ENCODE measurements around the gene ABCB6.

The ABCB6 gene

GRCh38 chr2:219176818-219177551 is 41.8 kb downstream of the ABCB6 start, which contains the start of gene CNPPD1:
TSS of gene CNPPD1 (minus strand) at chr2:219176925. CDS start at chr2:219176828, 97 bp downstream.
- peaks cover 39% of the 10 kb centered on the region for H3K4me1 ChIP-seq (ENCODE audit: insufficient read depth, low read length)
- H3K36me3 ChIP-seq (ENCODE audit: insufficient read depth, low read length) = peaks cover 57% of the 10 kb centered on the region
- peaks cover 29% of the 10 kb centered on the region; the same call in 1 of the 2 replicates for H4K20me1 ChIP-seq (ENCODE audit: insufficient read depth, low read length)
- peak within 1 kb of the TSS; percentile 96 for H2AFZ ChIP-seq (ENCODE audit: low read depth, low read length)
- ATAC-seq (ENCODE audit: insufficient read depth, low read depth) (peak; percentile 81), DNase-seq (peak; percentile 87)
- no peaks in the 10 kb centered on the region for H3K27me3 ChIP-seq (ENCODE audit: insufficient read depth, low read length, poor library complexity)
- peak within 1 kb of the TSS; percentile 99 for H3K27ac ChIP-seq (ENCODE audit: low read length)
- TF ChIP-seq EZH2 (IDR thresholded peaks at IDR 0.05; ENCODE audit: borderline replicate concordance, low read depth, low read length, severe bottlenecking) = no peak
- TF ChIP-seq, protein P1, sequence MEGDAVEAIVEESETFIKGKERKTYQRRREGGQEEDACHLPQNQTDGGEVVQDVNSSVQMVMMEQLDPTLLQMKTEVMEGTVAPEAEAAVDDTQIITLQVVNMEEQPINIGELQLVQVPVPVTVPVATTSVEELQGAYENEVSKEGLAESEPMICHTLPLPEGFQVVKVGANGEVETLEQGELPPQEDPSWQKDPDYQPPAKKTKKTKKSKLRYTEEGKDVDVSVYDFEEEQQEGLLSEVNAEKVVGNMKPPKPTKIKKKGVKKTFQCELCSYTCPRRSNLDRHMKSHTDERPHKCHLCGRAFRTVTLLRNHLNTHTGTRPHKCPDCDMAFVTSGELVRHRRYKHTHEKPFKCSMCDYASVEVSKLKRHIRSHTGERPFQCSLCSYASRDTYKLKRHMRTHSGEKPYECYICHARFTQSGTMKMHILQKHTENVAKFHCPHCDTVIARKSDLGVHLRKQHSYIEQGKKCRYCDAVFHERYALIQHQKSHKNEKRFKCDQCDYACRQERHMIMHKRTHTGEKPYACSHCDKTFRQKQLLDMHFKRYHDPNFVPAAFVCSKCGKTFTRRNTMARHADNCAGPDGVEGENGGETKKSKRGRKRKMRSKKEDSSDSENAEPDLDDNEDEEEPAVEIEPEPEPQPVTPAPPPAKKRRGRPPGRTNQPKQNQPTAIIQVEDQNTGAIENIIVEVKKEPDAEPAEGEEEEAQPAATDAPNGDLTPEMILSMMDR (IDR thresholded peaks at IDR 0.05; ENCODE audit: borderline replicate concordance, extremely low read depth, low read length, poor library complexity, severe bottlenecking) = no peak
- peaks cover 43% of the 10 kb centered on the region for H3K79me2 ChIP-seq (ENCODE audit: insufficient read depth, low read length)
- no peaks in the 10 kb centered on the region for H3K9me3 ChIP-seq (ENCODE audit: insufficient read depth, low read length, severe bottlenecking)
- H3K4me3 ChIP-seq (ENCODE audit: low read depth in 1 of 2, low read length in 2 of 2) = peak within 1 kb of the TSS; percentile 67 to 97
- H3K9ac ChIP-seq (ENCODE audit: low read depth, low read length) = peak within 1 kb of the TSS; percentile 97
- H3K4me2 ChIP-seq (ENCODE audit: insufficient read depth, low read length) = peak within 1 kb of the TSS; percentile 99

DNA sequence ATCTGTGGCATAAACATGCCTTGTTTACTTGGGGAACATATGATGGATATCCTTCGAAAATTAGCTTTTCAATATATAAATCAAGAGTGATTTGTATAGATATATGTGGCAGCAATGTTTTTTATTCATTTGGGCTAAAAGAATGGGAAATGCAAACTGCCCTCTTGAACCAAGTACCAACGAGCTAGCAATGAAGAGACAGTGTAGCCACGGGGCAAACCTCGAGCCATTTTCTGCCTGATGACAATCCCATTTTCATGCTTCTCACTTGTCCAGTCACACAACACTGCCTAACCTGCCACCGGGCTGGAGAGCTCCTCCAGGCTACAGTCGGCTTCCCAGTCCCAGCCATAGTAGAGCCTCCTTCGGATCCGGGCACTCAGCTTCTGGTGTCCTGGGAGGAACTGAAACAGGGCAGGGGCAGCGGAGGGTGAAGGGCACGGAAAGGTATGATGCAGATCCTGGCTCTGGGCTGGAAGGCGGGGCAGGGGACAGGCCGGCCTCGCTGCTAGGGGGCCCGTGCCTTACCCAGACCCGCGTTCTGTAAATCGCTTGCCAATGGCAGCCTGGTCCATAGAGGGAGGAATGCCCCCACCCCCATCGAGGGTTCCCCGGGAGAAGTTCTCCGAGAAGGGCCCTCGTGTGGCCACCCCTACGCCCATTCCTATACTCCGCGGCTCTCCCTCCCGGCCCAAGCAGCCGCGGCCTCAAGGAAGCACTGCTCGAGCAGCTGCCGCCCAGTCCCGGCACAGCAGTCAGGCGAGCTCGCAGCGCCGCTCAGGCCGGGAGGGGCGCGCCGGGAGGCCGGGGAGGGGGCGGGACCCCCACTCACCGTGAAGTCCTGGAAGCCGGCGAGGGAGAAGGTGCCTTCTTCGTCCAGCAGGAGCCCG is 42.6 kb downstream of the ABCB6 start:
- H3K36me3 ChIP-seq (ENCODE audit: insufficient read depth, low read length) = peaks cover 57% of the 10 kb centered on the region
- peak; percentile 43 for ATAC-seq (ENCODE audit: insufficient read depth, low read depth)
- H3K27ac ChIP-seq (ENCODE audit: low read length) = peak overlapping the region; percentile 99
- peaks cover 39% of the 10 kb centered on the region for H3K4me1 ChIP-seq (ENCODE audit: insufficient read depth, low read length)
- DNase-seq = no peak
- H4K20me1 ChIP-seq (ENCODE audit: insufficient read depth, low read length) = peaks cover 29% of the 10 kb centered on the region; the same call in 1 of the 2 replicates
- peak overlapping the region; percentile 96 for H2AFZ ChIP-seq (ENCODE audit: low read depth, low read length)
- H3K4me3 ChIP-seq (ENCODE audit: low read depth in 1 of 2, low read length in 2 of 2) = peak overlapping the region; percentile 67 to 97
- H3K27me3 ChIP-seq (ENCODE audit: insufficient read depth, low read length, poor library complexity) = no peaks in the 10 kb centered on the region
- peak overlapping the region; percentile 97 for H3K9ac ChIP-seq (ENCODE audit: low read depth, low read length)
- H3K4me2 ChIP-seq (ENCODE audit: insufficient read depth, low read length) = peak overlapping the region; percentile 99
- H3K79me2 ChIP-seq (ENCODE audit: insufficient read depth, low read length) = peaks cover 43% of the 10 kb centered on the region
- H3K9me3 ChIP-seq (ENCODE audit: insufficient read depth, low read length, severe bottlenecking) = no peaks in the 10 kb centered on the region
- TF ChIP-seq, protein P1 (IDR thresholded peaks at IDR 0.05; ENCODE audit: borderline replicate concordance, extremely low read depth, low read length, poor library complexity, severe bottlenecking) = peak; percentile 7
- TF ChIP-seq EZH2 (IDR thresholded peaks at IDR 0.05; ENCODE audit: borderline replicate concordance, low read depth, low read length, severe bottlenecking) = no peak

GRCh38 chr2:219175486-219175885 is 43.3 kb downstream of the ABCB6 start:
- H3K27me3 ChIP-seq (ENCODE audit: insufficient read depth, low read length, poor library complexity) = no peaks in the 10 kb centered on the region
- H3K4me1 ChIP-seq (ENCODE audit: insufficient read depth, low read length) = peaks cover 39% of the 10 kb centered on the region
- peak overlapping the region; percentile 99 for H3K4me2 ChIP-seq (ENCODE audit: insufficient read depth, low read length)
- ATAC-seq (ENCODE audit: insufficient read depth, low read depth) (no peak), DNase-seq (no peak)
- no peak for TF ChIP-seq EZH2 (IDR thresholded peaks at IDR 0.05; ENCODE audit: borderline replicate concordance, low read depth, low read length, severe bottlenecking)
- TF ChIP-seq, protein P1 (IDR thresholded peaks at IDR 0.05; ENCODE audit: borderline replicate concordance, extremely low read depth, low read length, poor library complexity, severe bottlenecking) = no peak
- peaks cover 22% of the 10 kb centered on the region; the same call in 1 of the 2 replicates for H4K20me1 ChIP-seq (ENCODE audit: insufficient read depth, low read length)
- H3K9ac ChIP-seq (ENCODE audit: low read depth, low read length) = peak overlapping the region; percentile 97
- peaks cover 40% of the 10 kb centered on the region for H3K79me2 ChIP-seq (ENCODE audit: insufficient read depth, low read length)
- H3K9me3 ChIP-seq (ENCODE audit: insufficient read depth, low read length, severe bottlenecking) = no peaks in the 10 kb centered on the region
- no peak overlapping the region for H3K27ac ChIP-seq (ENCODE audit: low read length)
- H2AFZ ChIP-seq (ENCODE audit: low read depth, low read length) = no peak overlapping the region
- peak overlapping the region in 1 of 2 experiments; percentile 97; a peak in 2 of 4 replicates for H3K4me3 ChIP-seq (ENCODE audit: low read depth in 1 of 2, low read length in 2 of 2)
- peaks cover 54% of the 10 kb centered on the region for H3K36me3 ChIP-seq (ENCODE audit: insufficient read depth, low read length)

Data from DND-41 (cell line).